ENCODE measurements around the gene GGN.
"Not testable (repeated sequence)": the region's sequence is repeated elsewhere in the genome, so short reads cannot be mapped to it uniquely, and the experiment has no call there.

Gene GGN

DNA sequence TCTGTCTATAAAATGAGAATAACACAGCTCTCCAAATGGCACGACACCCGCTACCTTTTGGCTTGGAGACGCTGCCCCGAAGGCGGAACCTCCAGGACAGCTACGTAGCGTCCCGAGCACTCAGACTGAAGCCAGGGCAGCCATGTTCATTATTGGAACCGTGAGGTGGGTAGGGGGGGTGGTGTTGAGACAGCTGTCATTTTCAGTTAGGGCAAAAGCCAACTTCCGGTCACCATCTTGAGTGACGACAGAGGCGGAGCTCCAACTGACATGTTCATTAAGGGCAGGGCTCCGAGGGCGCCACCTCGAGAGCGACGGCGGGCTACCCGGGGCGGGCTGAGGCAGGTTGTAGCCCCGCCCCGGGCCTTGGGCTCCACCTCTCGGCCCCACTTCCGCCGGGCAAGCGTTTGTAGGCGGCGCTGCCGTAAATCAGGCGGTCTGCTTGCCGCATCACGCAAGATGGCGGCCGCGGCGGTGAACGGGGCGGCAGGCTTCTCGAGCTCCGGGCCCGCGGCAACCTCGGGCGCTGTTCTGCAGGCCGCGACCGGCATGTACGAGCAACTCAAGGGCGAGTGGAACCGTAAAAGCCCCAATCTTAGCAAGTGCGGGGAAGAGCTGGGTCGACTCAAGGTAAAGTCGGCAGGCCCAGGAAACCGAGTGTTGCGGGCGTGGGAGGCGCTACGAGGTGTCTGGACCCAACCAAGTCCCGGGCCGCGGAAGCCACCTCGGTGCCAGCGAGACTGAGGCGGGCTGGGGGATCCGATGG lies 13.3 kb downstream of the GGN start, which contains the start of gene PSMD8:
PSMD8 (plus strand) TSS at position 240 of the 766 bp plus-strand sequence; CDS start at position 271, 31 bp downstream.
- intact Hi-C loops (cut with DNase I): loop anchor here (1.0 kb wide), 1 partner anchor 38 kb away; no protein-coding TSS in a partner anchor

GRCh38 chr19:38373907-38374331 lies 13.9 kb downstream of the GGN start:
- DNase-seq: peak in 3 of 42 donors; percentile 9 to 18 (median 9)
- intact Hi-C loops (cut with DNase I): loop anchor here (1.0 kb wide), 1 partner anchor 38 kb away; no protein-coding TSS in a partner anchor

More for the DNA sequence above, 13.3 kb downstream of the GGN start, which contains the start of gene PSMD8:
- DNase-seq: peak; percentile 99 to 100 (median 100)

DNA sequence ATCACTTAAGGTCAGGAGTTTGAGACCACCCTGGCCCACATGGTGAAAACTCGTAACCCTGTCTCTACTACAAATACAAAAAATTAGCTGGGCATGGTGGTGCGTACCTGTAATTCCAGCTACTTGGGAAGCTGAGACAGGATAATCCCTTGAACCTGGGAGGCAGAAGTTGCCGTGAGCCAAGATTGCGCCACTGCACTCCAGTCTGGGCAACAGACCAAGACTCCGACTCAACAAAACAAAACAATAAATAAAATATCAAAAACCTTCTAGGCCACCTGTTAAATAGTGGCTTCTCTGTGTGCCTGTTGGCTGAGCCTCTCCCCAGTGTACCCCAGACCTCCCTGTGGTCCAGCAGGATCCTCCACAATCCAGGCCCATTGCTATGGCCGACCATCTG lies 16.8 kb downstream of the GGN start:
- intact Hi-C loops (cut with DNase I): no loop called here
- no peak for DNase-seq

DNA sequence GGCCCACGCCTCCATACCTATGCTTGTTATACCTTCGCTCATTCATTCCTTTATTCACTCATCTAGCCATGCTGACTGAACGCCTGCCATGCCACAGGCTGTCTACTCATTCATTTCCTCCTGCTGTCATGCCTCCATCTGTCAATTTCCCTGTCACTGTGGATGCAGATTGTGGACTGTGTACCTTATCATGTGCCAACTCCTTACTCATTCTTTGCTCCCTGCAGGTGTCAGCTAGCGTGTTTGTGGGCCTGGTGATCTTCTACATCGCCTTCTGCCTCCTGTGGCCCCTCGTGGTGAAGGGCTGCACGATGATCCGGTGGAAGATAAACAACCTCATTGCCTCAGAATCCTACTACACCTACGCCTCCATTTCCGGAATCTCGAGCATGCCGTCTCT lies 17.5 kb downstream of the GGN start:
- intact Hi-C loops (cut with DNase I): no loop called here
- no peak for DNase-seq

DNA sequence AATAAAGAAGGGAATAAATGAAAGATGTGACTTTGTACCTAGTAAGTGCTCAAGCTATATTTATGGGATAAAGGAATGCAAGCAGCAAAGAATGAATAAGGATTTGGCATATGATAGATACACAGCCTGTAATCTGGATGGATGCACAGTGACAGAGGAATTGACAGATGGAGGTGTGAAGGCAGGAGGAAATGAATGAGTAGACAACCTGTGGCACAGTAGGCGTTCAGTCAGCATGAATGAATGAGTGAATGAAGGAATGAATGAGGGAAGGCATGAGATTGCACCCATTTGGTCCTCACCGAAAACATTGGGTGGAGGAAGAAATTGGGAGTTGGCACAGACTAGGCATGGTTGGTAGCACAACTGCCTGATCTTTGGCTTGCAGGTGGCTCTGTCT lies 18.2 kb downstream of the GGN start:
- intact Hi-C loops (cut with DNase I): no loop called here
- no peak for DNase-seq

- no peak for DNase-seq
- intact Hi-C loops (cut with DNase I): no loop called here
Measured at GRCh38 chr19:38367041-38367440, 20.8 kb downstream of the GGN start.

- intact Hi-C loops (cut with DNase I): not testable (repeated sequence)
Measured at GRCh38 chr19:38362946-38363688, 24.7 kb downstream of the GGN start.

GRCh38 chr19:38362076-38362945 lies 25.5 kb downstream of the GGN start:
- DNase-seq: peak in 28 of 42 donors; percentile 5 to 56 (median 26)
- intact Hi-C loops (cut with DNase I): no loop called here

More at GRCh38 chr19:38362946-38363688, 24.7 kb downstream of the GGN start:
- DNase-seq: not testable (repeated sequence)

- intact Hi-C loops (cut with DNase I): no loop called here
- peak in 41 of 42 donors; percentile 20 to 82 (median 58) for DNase-seq
Measured at GRCh38 chr19:38361633-38362075, 26.2 kb downstream of the GGN start.

GRCh38 chr19:38360839-38361631 lies 26.8 kb downstream of the GGN start:
- intact Hi-C loops (cut with DNase I): no loop called here
- DNase-seq: no peak

DNA sequence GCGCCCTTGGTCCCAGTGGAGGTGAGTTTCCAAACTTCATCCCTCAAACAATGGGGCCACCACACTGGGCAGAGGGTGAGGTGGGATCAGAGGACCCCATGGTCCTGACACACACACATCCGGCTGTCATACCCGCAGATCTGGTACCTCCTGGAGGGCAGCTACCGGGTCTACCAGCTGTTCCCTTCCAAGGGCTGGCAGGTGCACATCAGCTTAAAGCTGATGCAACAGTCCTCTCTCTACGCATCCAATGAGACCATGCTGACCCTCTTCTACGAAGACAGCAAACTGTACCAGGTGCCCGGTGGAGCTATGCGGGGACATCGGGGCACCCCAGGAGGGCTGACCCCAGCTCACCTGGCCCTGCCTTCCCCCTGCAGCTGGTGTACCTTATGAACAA lies 27.5 kb downstream of the GGN start:
- intact Hi-C loops (cut with DNase I): no loop called here
- DNase-seq: no peak

DNA sequence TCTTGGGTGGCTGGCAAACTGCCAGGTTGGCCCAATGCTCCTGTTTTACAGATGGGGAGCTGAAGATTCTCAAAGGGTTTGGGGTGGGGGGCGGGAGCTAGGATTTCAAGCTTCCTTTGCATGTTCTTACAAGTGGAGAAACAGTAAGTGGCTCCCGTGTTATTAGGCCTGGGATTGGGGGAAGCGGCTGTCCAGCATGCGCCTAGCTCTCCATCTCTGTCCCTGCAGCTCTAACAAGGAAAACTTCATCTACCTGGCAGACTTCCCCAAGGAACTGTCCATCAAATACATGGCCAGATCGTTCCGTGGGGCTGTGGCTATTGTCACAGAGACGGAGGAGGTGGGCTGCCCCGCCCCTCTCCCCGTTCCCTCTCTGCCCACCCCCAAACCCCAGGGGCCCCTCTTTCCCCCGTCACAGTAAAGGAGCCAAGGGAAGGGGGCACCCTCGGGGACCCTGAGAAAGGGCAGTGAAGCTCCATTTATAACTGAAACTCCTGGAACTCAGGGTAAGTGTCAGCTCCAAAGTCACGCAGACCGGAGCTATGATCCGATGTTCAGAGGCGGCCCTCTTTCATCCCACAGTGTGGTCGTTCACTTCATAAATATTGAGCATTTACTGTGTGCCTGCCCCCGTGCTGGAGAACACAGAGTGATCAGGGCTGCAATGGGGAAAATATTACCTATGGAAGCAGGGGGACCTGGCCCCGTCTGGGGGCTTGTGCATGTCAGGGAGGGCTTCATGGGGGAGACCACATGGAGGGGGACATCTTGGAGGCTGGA lies 28.4 kb downstream of the GGN start:
- intact Hi-C loops (cut with DNase I): no loop called here
- no peak for DNase-seq

DNA sequence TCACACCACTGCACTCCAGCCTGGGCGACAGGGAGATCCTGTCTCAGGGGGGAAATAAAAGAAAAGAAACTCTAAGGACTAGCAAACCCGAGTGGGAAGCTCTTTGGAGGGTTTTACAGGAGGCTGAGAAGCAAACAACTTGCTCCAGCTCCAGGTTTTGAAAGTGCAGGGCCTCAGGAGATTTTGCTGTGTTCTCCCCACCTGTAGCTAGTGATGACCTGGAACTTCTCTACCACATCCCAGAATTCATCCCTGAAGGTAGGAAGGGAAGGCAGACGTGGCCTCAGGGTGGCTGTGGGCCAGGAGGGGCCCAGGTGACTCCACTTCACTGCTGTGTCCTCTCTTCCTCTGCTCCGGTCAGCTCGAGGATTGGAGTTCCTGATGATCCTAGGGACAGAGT lies 29.8 kb downstream of the GGN start:
- DNase-seq: no peak
- intact Hi-C loops (cut with DNase I): no loop called here

DNA sequence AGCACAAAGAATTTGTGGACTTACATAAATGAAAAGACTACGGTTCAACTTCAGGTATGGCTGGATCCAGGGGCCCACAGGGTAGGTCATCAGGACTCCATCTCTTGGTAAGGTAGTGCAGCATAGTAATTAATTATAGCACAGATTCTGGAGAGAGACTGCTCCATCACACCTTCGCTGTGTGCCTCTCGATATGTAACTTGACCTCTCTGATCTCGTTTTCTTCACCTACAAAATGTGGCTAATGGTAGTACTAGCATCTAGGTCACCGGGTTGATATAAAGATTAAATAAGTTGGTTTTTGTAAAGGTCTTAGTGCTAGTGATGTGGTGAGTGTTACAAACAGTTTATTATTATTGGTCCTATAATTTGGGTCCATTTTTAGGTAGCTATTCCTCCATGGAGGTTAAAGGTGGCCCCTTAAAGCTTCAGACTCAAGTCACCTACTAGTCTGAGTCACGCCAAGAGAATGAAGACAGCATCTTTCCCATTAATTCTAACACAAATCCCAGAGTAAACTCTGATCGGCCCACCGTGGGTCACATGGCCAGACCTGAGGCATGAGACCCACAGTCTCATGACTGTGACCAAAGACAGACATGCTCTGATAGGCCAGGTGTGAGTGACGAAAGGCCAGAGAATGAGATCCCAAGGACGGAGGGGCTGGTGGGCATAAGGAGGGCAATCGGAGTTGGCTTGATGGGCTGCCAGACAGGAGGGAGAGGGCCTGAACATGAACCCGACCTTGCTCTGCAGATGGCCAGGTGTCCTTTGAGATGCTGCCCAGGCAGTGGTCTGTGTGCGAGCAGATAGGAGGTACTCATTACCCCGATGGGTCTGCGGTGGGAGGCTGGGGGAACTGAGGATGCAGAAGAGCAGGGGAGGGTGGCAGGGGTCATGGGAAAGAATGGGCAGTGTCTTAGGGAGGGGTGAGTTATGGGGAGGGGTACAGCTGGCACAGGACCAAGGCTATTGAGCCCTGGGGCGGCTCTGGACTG lies 31.8 kb downstream of the GGN start:
- intact Hi-C loops (cut with DNase I): no loop called here
- no peak for DNase-seq

GRCh38 chr19:38352611-38353010 lies 35.2 kb downstream of the GGN start:
- intact Hi-C loops (cut with DNase I): no loop called here
- no peak for DNase-seq

DNA sequence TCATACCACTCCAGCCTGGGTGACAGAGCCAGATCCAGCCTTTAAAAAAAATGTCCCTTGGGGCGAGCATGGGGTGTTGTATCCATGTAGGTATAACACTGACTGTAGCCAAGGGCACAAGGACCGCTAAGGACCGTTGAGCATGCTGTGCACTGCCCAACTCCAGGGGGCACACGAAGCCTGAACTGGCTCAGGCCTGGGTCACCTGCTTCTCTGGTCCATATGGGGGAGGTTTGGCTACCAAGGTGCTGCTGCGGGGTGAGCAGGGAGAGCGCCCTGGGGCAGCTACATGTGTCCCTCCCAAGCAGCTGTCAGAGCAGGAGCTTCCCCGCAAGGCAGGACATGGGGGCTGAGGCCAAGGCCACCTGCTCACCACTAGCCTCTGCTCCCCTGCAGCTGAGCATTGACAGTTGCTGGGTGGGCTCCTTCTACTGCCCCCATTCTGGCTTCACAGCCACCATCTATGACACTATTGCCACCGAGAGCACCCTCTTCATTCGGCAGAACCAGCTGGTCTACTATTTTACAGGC lies 35.9 kb downstream of the GGN start:
- intact Hi-C loops (cut with DNase I): no loop called here
- DNase-seq: no peak

All from head of caudate nucleus (tissue), 42 donors.